Psoas muscle (tissue), 8 donors: Measurements from ENCODE around the gene PACS1. TPM values are rescaled to one million over a fixed set of nuclear protein-coding genes. Genes with fewer than 3 reads are reported as not detected.

ENCODE experiments used
- ATAC-seq, 4 donors: fragments of 200-7000 bp; cut with Tn5 transposase; one replicate each; pipeline ENCODE4 v1.9.1; 2020; ENCODE audit warnings: moderate library complexity in 3 of 4, mild to moderate bottlenecking in 2 of 4
- DNase-seq, 2 donors: peaks; one replicate each; pipeline ENCODE4 v3.0.0-alpha.2; 2020
- H3K27ac ChIP-seq: fragments of 200-600 bp; one replicate; pipeline ENCODE4 v1.8.0; 2022
- H3K27me3 ChIP-seq, 3 donors: fragments of 200-600 bp in 1 of 3; one replicate each; pipeline versions ENCODE4 v1.6.1 to v1.8.0; 2013 to 2022; ENCODE audit warnings: low read length in 2 of 3, mild to moderate bottlenecking in 2 of 3, moderate library complexity in 1 of 3; ENCODE audit not compliant: insufficient read depth in 3 of 3
- H3K36me3 ChIP-seq, 2 donors: fragments of 200-600 bp in 1 of 2; one replicate each; pipeline versions ENCODE4 v1.6.1 to v1.8.0; 2013 to 2022; ENCODE audit warnings: low read depth in 1 of 2, mild to moderate bottlenecking in 1 of 2, moderate library complexity in 1 of 2; ENCODE audit not compliant: insufficient read depth in 1 of 2
- H3K4me1 ChIP-seq: fragments of 200-600 bp; one replicate; pipeline ENCODE4 v1.8.0; 2022
- H3K4me3 ChIP-seq: fragments of 200-600 bp; one replicate; pipeline ENCODE4 v1.8.0; 2022; ENCODE audit warnings: mild to moderate bottlenecking
- H3K9me3 ChIP-seq: fragments of 200-600 bp; one replicate; pipeline ENCODE4 v1.8.0; 2022
- CTCF ChIP-seq: fragments of 200-600 bp; IDR thresholded peaks from one replicate; pipeline ENCODE4 v1.8.0; 2022; ENCODE audit warnings: antibody characterized with exemption
- WGBS, 3 donors: extraction: QIAGEN DNeasy Blood & Tissue Kit; methylation state at CpG; one replicate each; pipeline versions ENCODE4 v1.1.6 to v1.1.7; 2013; 5-methylcytosine and 5-hydroxymethylcytosine counted together
- intact Hi-C, 2 donors: fragments of 100-400 bp; cut with DNase I; formaldehyde crosslinking; loops; one replicate each; pipeline versions ENCODE4 v1.11.0 to v1.14.2; 2022
- polyA plus RNA-seq, 3 donors: library from polyadenylated mRNA; stranded (reverse); fragments of 200-250 nt; gene quantifications; one replicate each; pipeline ENCODE4 v1.2.3, GENCODE V29; 2013
- total RNA-seq, 4 donors: library from RNA; stranded (reverse); fragmentation: NEBNext Ultra II Directional in 2 of 4; extraction: Animal tissue kit (Norgen Biotek cat#: 25700) in 2 of 4; gene quantifications; one replicate each; pipeline versions ENCODE4 v1.2.1 to v1.2.4, GENCODE V29; 2021 to 2023
- donor health status: healthy with polysubstance abuse.
- donor health status: DM: no; HTN: no; CAD: no; lungs with moderate emphysema.
- donor health status: Bipolar disorder and iron deficiency.
- donor health status: healthy.
- donor health status: DM: yes; HTN: yes; CAD: no.
- donor health status: DM: no; HTN: no; CAD: no.
- donor health status: DM: no; HTN: no; CAD: no.
- donor health status: DM: yes; HTN: yes; CAD: no.

Gene PACS1
- total and polyA plus RNA-seq, 7 donors, result 7.4 to 27.8 (median 16.3) TPM

GRCh38 chr11:66082946-66083698 lies 13.1 kb downstream of the PACS1 start:
- 66 to 74% (median 68%) methylated on average over 4 of the region's 4 CpGs for WGBS, 3 donors
- H3K4me3 ChIP-seq, result no peak overlapping the region
- ATAC-seq, result no peak
- no peaks in the 10 kb centered on the region for H3K27me3 ChIP-seq
- peaks cover 9% of the 10 kb centered on the region for H3K4me1 ChIP-seq
- intact Hi-C loops, result no loop called here
- DNase-seq, result no peak
- H3K9me3 ChIP-seq, result no peaks in the 10 kb centered on the region
- H3K27ac ChIP-seq, result no peak overlapping the region
- TF ChIP-seq CTCF, result no peak
- no peaks in the 10 kb centered on the region for H3K36me3 ChIP-seq

GRCh38 chr11:66083767-66084166 lies 13.7 kb downstream of the PACS1 start:
- no peak for DNase-seq
- 93 to 99% (median 97%) methylated on average over 3 of the region's 3 CpGs for WGBS, 3 donors
- H3K4me1 ChIP-seq, result peaks cover 9% of the 10 kb centered on the region
- H3K9me3 ChIP-seq, result no peaks in the 10 kb centered on the region
- no peak for TF ChIP-seq CTCF
- no peak overlapping the region for H3K27ac ChIP-seq
- no peak for ATAC-seq
- H3K27me3 ChIP-seq, result no peaks in the 10 kb centered on the region
- intact Hi-C loops, result no loop called here
- H3K36me3 ChIP-seq, result no peaks in the 10 kb centered on the region
- no peak overlapping the region for H3K4me3 ChIP-seq

GRCh38 chr11:66084821-66085475 lies 14.9 kb downstream of the PACS1 start:
- H3K27me3 ChIP-seq, result no peaks in the 10 kb centered on the region
- H3K27ac ChIP-seq, result no peak overlapping the region
- no peaks in the 10 kb centered on the region for H3K36me3 ChIP-seq
- no peaks in the 10 kb centered on the region for H3K9me3 ChIP-seq
- H3K4me3 ChIP-seq, result no peak overlapping the region
- WGBS, 3 donors, result 80 to 89% (median 88%) methylated on average over 3 of the region's 3 CpGs
- intact Hi-C loops, result no loop called here
- TF ChIP-seq CTCF, result no peak
- no peak for DNase-seq
- peaks cover 9% of the 10 kb centered on the region for H3K4me1 ChIP-seq
- ATAC-seq, result no peak

- no peaks in the 10 kb centered on the region for H3K9me3 ChIP-seq
- no peak overlapping the region for H3K27ac ChIP-seq
- DNase-seq (no peak), ATAC-seq (no peak)
- WGBS, 3 donors, result 90 to 94% (median 90%) methylated on average over 9 of the region's 9 CpGs
- no peaks in the 10 kb centered on the region for H3K27me3 ChIP-seq
- peaks cover 9% of the 10 kb centered on the region for H3K4me1 ChIP-seq
- intact Hi-C loops, result no loop called here
- TF ChIP-seq CTCF, result no peak
- no peak overlapping the region for H3K4me3 ChIP-seq
- H3K36me3 ChIP-seq, result no peaks in the 10 kb centered on the region
Observed at GRCh38 chr11:66087148-66087908, 17.3 kb downstream of the PACS1 start.
